HepG2 (cell line): Measurements from ENCODE around the gene FASTKD3. TPM values are rescaled to one million over a fixed set of nuclear protein-coding genes. Genes with fewer than 3 reads are reported as not detected.

Experiments used
- ATAC-seq: fragments of 200-7000 bp; cut with Tn5 transposase; 3 replicates; pipeline ENCODE4 v1.9.1; 2020; ENCODE audit warnings: mild to moderate bottlenecking, moderate library complexity
- BruUV-seq: library from RNA; stranded (reverse); fragments of 400-500 nt; replicated peaks from 2 replicates; lab custom pipeline; 2021; lab: Mats Ljungman, UMichigan
- CTCF ChIA-PET: fragments of 300-600 bp; formaldehyde crosslinking; extraction: SDS; loops from one replicate; lab custom pipeline; 2021; ENCODE audit warnings: low total read pairs, inconsistent platforms, low intra/inter-chr PET ratio; lab: Yijun Ruan, JAX
- POLR2A ChIA-PET: fragments of 350-600 bp; sonication (Branson Sonifier 250); formaldehyde crosslinking; loops from one replicate; lab custom pipeline; 2020; ENCODE audit warnings: antibody characterized with exemption, inconsistent platforms; lab: Yijun Ruan, JAX
- DNase-seq: peaks from one replicate; pipeline ENCODE4 v3.0.0-alpha.2; 2015; ENCODE audit warnings: low spot score
- FAIRE-seq: peaks from 3 replicates; lab custom pipeline; 2011; peaks lifted over from hg19 to GRCh38; lab: Jason Lieb, UNC
- H2AFZ ChIP-seq: one replicate; pipeline ENCODE4 v1.6.1; 2011; ENCODE audit warnings: low read length, inconsistent platforms
- H3K27ac ChIP-seq: fragments of 300-600 bp; 3 replicates; pipeline ENCODE4 v1.8.0; 2011; ENCODE audit warnings: mixed run types, mild to moderate bottlenecking, mixed read lengths, low read length, inconsistent platforms; ENCODE audit not compliant: insufficient read depth; ENCODE audit errors: extremely low read length
- H3K27me3 ChIP-seq, 2 experiments: fragments of 200-600 bp in 1 of 2; 2 replicates in 1 of 2; 3 replicates in 1 of 2; pipeline versions ENCODE4 v1.6.0 to v1.8.0; 2011; ENCODE audit warnings: low read length in 2 of 2, mild to moderate bottlenecking in 2 of 2, moderate library complexity in 2 of 2, inconsistent platforms in 1 of 2; ENCODE audit not compliant: insufficient read depth in 2 of 2, control insufficient read depth in 1 of 2
- H3K36me3 ChIP-seq, 2 experiments: fragments of 200-600 bp in 1 of 2; replicated peaks in 1 of 2; 2 replicates in 1 of 2; 3 replicates in 1 of 2; pipeline versions ENCODE4 v1.5.1 to v1.8.0; 2011; ENCODE audit warnings: low read length in 2 of 2, inconsistent platforms in 1 of 2; ENCODE audit not compliant: insufficient read depth in 2 of 2, control insufficient read depth in 1 of 2
- H3K4me1 ChIP-seq: 2 replicates; pipeline ENCODE4 v1.5.1; 2012; ENCODE audit warnings: low read length, inconsistent platforms; ENCODE audit not compliant: insufficient read depth
- H3K4me2 ChIP-seq: 2 replicates; pipeline ENCODE4 v1.6.0; 2011; ENCODE audit warnings: low read depth, low read length, inconsistent platforms
- H3K4me3 ChIP-seq, 3 experiments: fragments of 200-600 bp in 1 of 3; sonication (generic), shearing (Covaris generic) in 1 of 3; replicated peaks in 1 of 3; 2 replicates each; pipeline ENCODE4 v1.5.1; 2011 to 2016; ENCODE audit warnings: low read length in 3 of 3, inconsistent platforms in 2 of 3, low read depth in 2 of 3, mild to moderate bottlenecking in 2 of 3, control low read depth in 1 of 3, mixed read lengths in 1 of 3; ENCODE audit not compliant: insufficient read depth in 1 of 3
- H3K79me2 ChIP-seq: one replicate; pipeline ENCODE4 v1.6.1; 2011; ENCODE audit warnings: low read length, inconsistent platforms; ENCODE audit not compliant: insufficient read depth
- H3K9ac ChIP-seq: 2 replicates; pipeline ENCODE4 v1.6.0; 2011; ENCODE audit warnings: mild to moderate bottlenecking, low read depth, low read length, inconsistent platforms; ENCODE audit not compliant: insufficient read depth
- H3K9me3 ChIP-seq: 2 replicates; pipeline ENCODE4 v1.5.1; 2012; ENCODE audit warnings: mild to moderate bottlenecking, low read length
- H4K20me1 ChIP-seq: 2 replicates; pipeline ENCODE4 v1.6.0; 2011; ENCODE audit warnings: inconsistent platforms, mild to moderate bottlenecking, low read length, moderate library complexity; ENCODE audit not compliant: insufficient read depth
- AGO2 ChIP-seq: fragments of 200-400 bp; formaldehyde crosslinking; optimal IDR thresholded peaks from 2 replicates; pipeline ENCODE3; 2017; ENCODE audit warnings: mild to moderate bottlenecking, low read depth, low read length, moderate library complexity
- EHMT2 ChIP-seq: fragments of 200-600 bp; sonication (generic); IDR thresholded peaks from 2 replicates; pipeline ENCODE4 v1.7.0; 2017; ENCODE audit warnings: antibody characterized with exemption, low read depth, low read length, borderline replicate concordance
- FOXC1 ChIP-seq: sonication (generic); formaldehyde crosslinking; IDR thresholded peaks from 2 replicates; pipeline ENCODE4 v1.8.0; 2022; ENCODE audit warnings: mild to moderate bottlenecking, missing genetic modification reagents, borderline replicate concordance
- MIER3 ChIP-seq: IDR thresholded peaks from 2 replicates; pipeline ENCODE4 v1.6.1; 2016; ENCODE audit warnings: missing compliant biosample characterization, borderline replicate concordance
- POGZ ChIP-seq: sonication (generic); formaldehyde crosslinking; IDR thresholded peaks from 2 replicates; pipeline ENCODE4 v1.4.0; 2020; ENCODE audit warnings: mild to moderate bottlenecking, missing genetic modification reagents
- SNAI1 ChIP-seq: sonication (generic); formaldehyde crosslinking; IDR thresholded peaks from 2 replicates; pipeline ENCODE4 v1.5.0; 2020; ENCODE audit warnings: mild to moderate bottlenecking, missing genetic modification reagents, borderline replicate concordance
- TEAD3 ChIP-seq: optimal IDR thresholded peaks from 2 replicates; pipeline ENCODE3; 2016; ENCODE audit warnings: borderline replicate concordance
- ZNF207 ChIP-seq: fragments of 450-650 bp; IDR thresholded peaks from 2 replicates; pipeline ENCODE4 v1.6.1; 2016; ENCODE audit warnings: antibody characterized with exemption, borderline replicate concordance
- ZNF772 ChIP-seq: sonication (generic); formaldehyde crosslinking; IDR thresholded peaks from 2 replicates; pipeline ENCODE4 v1.5.0; 2020; ENCODE audit warnings: mild to moderate bottlenecking, missing genetic modification reagents
- WGBS: methylation state at CpG from one replicate; pipeline ENCODE4 v1.1.6; 2017; ENCODE audit warnings: low lambda C conversion rate; 5-methylcytosine and 5-hydroxymethylcytosine counted together
- in situ Hi-C: cut with HindIII; loops from 2 replicates; pipeline ENCODE4 v1.10.0; 2017; ENCODE audit warnings: low pct_unique_long_range_greater_than_20kb; ENCODE audit not compliant: extremely low pct_ligation_motif_present
- intact Hi-C: fragments of 100-400 bp; cut with micrococcal nuclease; formaldehyde crosslinking; loops from one replicate; pipeline ENCODE4 v1.10.0; 2022; ENCODE audit not compliant: unreplicated experiment
- polyA plus RNA-seq, 8 experiments: library from polyadenylated mRNA; depleted of rRNA in 3 of 8; stranded (reverse) in 7 of 8; unstranded in 1 of 8; fragments of >200 nt; fragmentation: Illumina TruSeq in 4 of 8; extraction: Trizol in 4 of 8; gene quantifications; 2 replicates each; pipeline versions ENCODE4 v1.2.1 to v1.2.3, GENCODE V29; 2011 to 2016; ENCODE audit warnings: low read depth in 4 of 8, missing spikeins in 1 of 8, mixed read lengths in 1 of 8; ENCODE audit not compliant: insufficient read depth in 1 of 8
- total RNA-seq, 5 experiments: library from RNA; depleted of rRNA; stranded (reverse); fragments of >200 nt; fragmentation: Illumina TruSeq; extraction: Trizol; gene quantifications; 2 replicates each; pipeline ENCODE4 v1.2.3, GENCODE V29; 2016; ENCODE audit warnings: low read depth in 1 of 5
- TF ChIP-seq, protein P1 (sequence below): sonication (generic); formaldehyde crosslinking; IDR thresholded peaks from 2 replicates; pipeline ENCODE4 v1.4.0; 2020; ENCODE audit warnings: mild to moderate bottlenecking, missing genetic modification reagents, borderline replicate concordance
- TF ChIP-seq, protein P2 (sequence below): sonication (generic); formaldehyde crosslinking; IDR thresholded peaks from 2 replicates; pipeline ENCODE4 v1.4.0; 2020; ENCODE audit warnings: missing genetic modification reagents, borderline replicate concordance

Gene FASTKD3
- total and polyA plus RNA-seq, 2 of the 13 experiments (the other 11 are each of a cell fraction or from before 2014, with no cell fraction given), result 6.9 to 17.8 TPM

DNA sequence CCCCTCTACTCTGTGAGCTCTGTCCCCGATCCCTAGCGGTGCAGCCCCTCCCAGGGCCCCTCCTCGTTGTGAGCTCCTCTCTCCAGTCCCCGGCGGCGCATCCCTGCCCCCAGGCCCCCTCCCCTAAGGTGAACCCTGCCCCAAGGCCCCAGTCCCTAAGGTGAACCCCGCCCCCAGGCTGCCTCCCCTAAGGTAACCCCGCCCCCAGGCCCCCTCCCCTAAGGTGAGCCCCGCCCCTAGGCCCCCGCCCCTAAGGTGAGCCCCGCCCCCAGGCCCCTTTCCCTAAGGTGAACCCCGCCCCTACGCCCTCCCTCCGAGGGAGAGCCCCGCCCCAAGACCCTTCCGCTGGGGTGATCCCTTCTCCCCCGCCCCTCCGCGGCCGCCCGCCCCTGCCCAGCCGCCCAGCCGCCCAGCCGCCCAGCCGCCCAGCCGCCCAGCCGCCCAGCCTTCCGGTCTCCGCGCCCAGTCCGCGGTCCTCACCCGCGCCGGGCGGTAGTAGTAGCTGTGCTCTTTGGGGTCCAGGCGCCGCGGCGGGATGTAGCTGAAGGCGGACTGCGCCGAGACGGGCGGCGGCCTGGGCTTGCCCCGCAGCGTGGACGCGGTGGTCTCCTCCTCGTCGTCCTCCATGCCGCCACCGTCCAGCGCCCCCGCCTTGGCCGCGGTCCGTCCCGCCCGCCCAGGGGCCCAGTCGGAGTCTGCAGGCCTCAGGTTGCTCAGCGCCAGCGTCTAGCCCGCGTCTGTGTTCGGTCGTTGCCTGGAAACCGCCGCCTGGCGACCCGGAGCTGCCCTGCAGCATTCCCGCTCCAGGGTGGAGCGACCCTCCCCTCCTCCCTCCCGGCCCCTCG is 18.2 kb downstream of the FASTKD3 start, which contains the start of gene CFAP90 (continued):
- TF ChIP-seq, protein P1, sequence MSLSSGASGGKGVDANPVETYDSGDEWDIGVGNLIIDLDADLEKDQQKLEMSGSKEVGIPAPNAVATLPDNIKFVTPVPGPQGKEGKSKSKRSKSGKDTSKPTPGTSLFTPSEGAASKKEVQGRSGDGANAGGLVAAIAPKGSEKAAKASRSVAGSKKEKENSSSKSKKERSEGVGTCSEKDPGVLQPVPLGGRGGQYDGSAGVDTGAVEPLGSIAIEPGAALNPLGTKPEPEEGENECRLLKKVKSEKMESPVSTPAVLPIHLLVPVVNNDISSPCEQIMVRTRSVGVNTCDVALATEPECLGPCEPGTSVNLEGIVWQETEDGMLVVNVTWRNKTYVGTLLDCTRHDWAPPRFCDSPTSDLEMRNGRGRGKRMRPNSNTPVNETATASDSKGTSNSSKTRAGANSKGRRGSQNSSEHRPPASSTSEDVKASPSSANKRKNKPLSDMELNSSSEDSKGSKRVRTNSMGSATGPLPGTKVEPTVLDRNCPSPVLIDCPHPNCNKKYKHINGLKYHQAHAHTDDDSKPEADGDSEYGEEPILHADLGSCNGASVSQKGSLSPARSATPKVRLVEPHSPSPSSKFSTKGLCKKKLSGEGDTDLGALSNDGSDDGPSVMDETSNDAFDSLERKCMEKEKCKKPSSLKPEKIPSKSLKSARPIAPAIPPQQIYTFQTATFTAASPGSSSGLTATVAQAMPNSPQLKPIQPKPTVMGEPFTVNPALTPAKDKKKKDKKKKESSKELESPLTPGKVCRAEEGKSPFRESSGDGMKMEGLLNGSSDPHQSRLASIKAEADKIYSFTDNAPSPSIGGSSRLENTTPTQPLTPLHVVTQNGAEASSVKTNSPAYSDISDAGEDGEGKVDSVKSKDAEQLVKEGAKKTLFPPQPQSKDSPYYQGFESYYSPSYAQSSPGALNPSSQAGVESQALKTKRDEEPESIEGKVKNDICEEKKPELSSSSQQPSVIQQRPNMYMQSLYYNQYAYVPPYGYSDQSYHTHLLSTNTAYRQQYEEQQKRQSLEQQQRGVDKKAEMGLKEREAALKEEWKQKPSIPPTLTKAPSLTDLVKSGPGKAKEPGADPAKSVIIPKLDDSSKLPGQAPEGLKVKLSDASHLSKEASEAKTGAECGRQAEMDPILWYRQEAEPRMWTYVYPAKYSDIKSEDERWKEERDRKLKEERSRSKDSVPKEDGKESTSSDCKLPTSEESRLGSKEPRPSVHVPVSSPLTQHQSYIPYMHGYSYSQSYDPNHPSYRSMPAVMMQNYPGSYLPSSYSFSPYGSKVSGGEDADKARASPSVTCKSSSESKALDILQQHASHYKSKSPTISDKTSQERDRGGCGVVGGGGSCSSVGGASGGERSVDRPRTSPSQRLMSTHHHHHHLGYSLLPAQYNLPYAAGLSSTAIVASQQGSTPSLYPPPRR (CRISPR knock-in tag), result peak; percentile 27; the same call in 1 of the 2 replicates
- TF ChIP-seq, all 625 proteins: peak for 50

DNA sequence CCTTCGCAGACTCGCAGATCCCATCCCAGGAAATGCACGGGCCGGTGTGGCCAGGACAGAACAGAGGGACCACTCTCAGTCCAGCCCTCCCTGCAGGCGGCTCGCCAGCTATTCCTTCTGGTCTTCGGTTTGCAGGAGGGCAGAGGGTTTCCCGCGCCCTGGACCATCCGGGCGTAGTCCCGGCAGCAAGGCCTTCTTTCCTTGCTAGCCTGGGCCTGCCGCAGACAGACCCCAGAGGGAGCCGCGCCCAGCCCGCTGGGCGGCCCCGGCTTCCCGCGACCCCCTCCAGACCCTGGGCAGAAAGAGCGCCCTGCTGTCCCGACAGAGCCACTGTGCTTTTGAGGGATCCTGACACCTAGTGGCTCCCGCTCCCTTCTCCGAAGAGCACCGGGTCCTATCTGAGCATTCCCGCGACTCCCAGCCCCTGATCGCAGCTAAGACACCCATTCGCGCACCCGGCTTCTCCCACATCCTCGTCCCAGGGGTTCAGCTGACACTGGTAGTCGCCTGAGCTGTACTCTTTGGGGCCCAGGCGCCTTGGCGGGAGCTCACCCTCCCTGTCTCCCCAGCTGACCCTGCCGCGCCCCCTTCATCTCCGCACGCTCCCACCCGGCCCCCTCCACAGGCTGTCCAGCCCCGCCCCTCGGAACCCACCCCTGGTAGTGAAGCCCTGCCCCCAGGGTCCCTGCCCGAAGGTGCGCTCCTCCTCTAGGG is 19.0 kb downstream of the FASTKD3 start:
- Histone ChIP-seq H3K79me2 (no peaks in the 10 kb centered on the region), H3K36me3 (no peaks in the 10 kb centered on the region), H3K27ac (no peak overlapping the region), H2AFZ (no peak overlapping the region), H3K27me3 (peaks cover 3 to 23% of the 10 kb centered on the region in 2 experiments; a peak in 2 of 5 replicates), H4K20me1 (no peaks in the 10 kb centered on the region), H3K9ac (peak overlapping the region; percentile 46; the same call in 1 of the 2 replicates), H3K4me3 (peak overlapping the region; percentile 54 to 71 (median 69)), H3K4me2 (peak overlapping the region; percentile 90), H3K9me3 (no peaks in the 10 kb centered on the region), H3K4me1 (peaks cover 25% of the 10 kb centered on the region)
- POLR2A ChIA-PET, result interaction anchor here (1.3 to 3.6 kb wide), 3 partner anchors 10 to 22 kb away, joined by 4 to 18 read pairs (median 4); partner anchors contain the start of genes FASTKD3 and MTRR
- CTCF ChIA-PET, result no interaction called here
- 6% methylated on average over 10 of the region's 44 CpGs for WGBS
- no TSS peak for BruUV-seq
- FAIRE-seq, result no peak
- ATAC-seq, result peak; percentile 75
- DNase-seq, result peak; percentile 26
- intact Hi-C loops, result loop anchor here (1.0 kb wide), 1 partner anchor 29 kb away; no protein-coding TSS in a partner anchor
- in situ Hi-C loops, result no loop called here
- TF ChIP-seq FOXC1 (CRISPR knock-in tag) (no peak), SNAI1 (CRISPR knock-in tag) (no peak), ZNF207 (no peak), EHMT2 (no peak), ZNF772 (CRISPR knock-in tag) (no peak), MIER3 (CRISPR knock-in tag) (no peak), AGO2 (no peak), POGZ (CRISPR knock-in tag) (no peak), TEAD3 (CRISPR knock-in tag) (no peak)
- TF ChIP-seq, protein P2, sequence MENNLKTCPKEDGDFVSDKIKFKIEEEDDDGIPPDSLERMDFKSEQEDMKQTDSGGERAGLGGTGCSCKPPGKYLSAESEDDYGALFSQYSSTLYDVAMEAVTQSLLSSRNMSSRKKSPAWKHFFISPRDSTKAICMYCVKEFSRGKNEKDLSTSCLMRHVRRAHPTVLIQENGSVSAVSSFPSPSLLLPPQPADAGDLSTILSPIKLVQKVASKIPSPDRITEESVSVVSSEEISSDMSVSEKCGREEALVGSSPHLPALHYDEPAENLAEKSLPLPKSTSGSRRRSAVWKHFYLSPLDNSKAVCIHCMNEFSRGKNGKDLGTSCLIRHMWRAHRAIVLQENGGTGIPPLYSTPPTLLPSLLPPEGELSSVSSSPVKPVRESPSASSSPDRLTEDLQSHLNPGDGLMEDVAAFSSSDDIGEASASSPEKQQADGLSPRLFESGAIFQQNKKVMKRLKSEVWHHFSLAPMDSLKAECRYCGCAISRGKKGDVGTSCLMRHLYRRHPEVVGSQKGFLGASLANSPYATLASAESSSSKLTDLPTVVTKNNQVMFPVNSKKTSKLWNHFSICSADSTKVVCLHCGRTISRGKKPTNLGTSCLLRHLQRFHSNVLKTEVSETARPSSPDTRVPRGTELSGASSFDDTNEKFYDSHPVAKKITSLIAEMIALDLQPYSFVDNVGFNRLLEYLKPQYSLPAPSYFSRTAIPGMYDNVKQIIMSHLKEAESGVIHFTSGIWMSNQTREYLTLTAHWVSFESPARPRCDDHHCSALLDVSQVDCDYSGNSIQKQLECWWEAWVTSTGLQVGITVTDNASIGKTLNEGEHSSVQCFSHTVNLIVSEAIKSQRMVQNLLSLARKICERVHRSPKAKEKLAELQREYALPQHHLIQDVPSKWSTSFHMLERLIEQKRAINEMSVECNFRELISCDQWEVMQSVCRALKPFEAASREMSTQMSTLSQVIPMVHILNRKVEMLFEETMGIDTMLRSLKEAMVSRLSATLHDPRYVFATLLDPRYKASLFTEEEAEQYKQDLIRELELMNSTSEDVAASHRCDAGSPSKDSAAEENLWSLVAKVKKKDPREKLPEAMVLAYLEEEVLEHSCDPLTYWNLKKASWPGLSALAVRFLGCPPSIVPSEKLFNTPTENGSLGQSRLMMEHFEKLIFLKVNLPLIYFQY (CRISPR knock-in tag), result no peak
